ENCODE measurements around the gene CKLF. TPM values are rescaled to one million over a fixed set of nuclear protein-coding genes. Genes with fewer than 3 reads are reported as not detected.

The CKLF gene
- polyA plus RNA-seq, 3 donors: 285 to 430 (median 374) TPM

DNA sequence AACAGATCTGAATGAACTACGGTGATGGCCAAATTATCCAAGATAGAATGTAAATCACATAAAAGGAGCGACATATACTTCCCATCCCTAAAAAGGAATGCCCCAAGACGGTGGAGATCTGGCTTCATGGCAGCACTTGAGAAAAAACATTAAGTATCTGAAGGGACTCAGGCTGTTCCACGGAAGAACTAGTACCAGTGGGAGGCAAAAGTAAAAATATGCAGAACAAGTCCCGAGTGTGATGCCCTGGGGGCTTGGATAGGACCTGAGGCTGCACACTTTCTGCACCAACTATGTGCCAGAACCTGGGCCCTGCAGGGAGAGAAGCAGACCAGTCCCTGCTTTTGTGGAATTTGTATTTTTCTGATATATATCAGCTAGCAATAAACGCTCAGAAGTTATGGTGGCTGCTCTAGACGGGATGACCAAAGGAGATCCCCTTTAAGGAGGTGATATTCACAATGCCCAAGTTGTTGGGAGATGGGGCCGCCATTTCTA is 539 bp upstream of the CKLF start:
- H3K27ac Mint-ChIP-seq: peak overlapping the region; percentile 80 to 97 (median 93)
- Histone ChIP-seq H3K36me3 (replicated peaks in 1 of 2; ENCODE audit: control insufficient read depth in 1 of 2, insufficient read depth in 2 of 2, low read length in 2 of 2) (peaks cover 3 to 15% of the 10 kb centered on the region in 2 donors), H4K20me1 (ENCODE audit: insufficient read depth, low read length) (peaks cover 34% of the 10 kb centered on the region), H3K27ac (ENCODE audit: low read depth in 1 of 2, low read length in 2 of 2) (peak overlapping the region; percentile 84 to 86), H3K4me1 (ENCODE audit: control insufficient read depth in 1 of 2, insufficient read depth in 2 of 2, low read length in 2 of 2) (peaks cover 80 to 94% of the 10 kb centered on the region in 2 donors), H3K4me3 (replicated peaks in 1 of 3; ENCODE audit: low read depth in 2 of 3, low read length in 3 of 3) (peak overlapping the region; percentile 57 to 90 (median 71)), H3K79me2 (ENCODE audit: insufficient read depth, low read length) (peaks cover 79% of the 10 kb centered on the region), H3K9ac (ENCODE audit: insufficient read depth, low read length, poor library complexity, severe bottlenecking) (peak overlapping the region; percentile 70), H3K27me3 (ENCODE audit: control insufficient read depth in 2 of 2, insufficient read depth in 2 of 2, low read length in 2 of 2) (no peaks in the 10 kb centered on the region), H3K4me2 (replicated peaks; ENCODE audit: extremely low read depth, low read length, poor library complexity, severe bottlenecking) (peak overlapping the region; percentile 88), H2AFZ (ENCODE audit: insufficient read depth, low read depth, low read length, poor library complexity, severe bottlenecking) (peak overlapping the region; percentile 80), H3K9me3 (replicated peaks in 1 of 2; ENCODE audit: control insufficient read depth in 1 of 2, insufficient read depth in 1 of 2, low read length in 2 of 2) (no peaks in the 10 kb centered on the region)
- intact Hi-C loops (cut with micrococcal nuclease): loop anchor here (2.0 to 10.0 kb wide), 5 partner anchors 35 to 75 kb away; no protein-coding TSS in a partner anchor
- H3K4me3 Mint-ChIP-seq: peak overlapping the region; percentile 95 to 100
- peaks cover 81% of the 10 kb centered on the region for H3K4me1 Mint-ChIP-seq
- H3K9me3 Mint-ChIP-seq: no peaks in the 10 kb centered on the region
- no peaks in the 10 kb centered on the region for H3K27me3 Mint-ChIP-seq (ENCODE audit: low read depth in 3 of 3)
- H3K36me3 Mint-ChIP-seq: peaks cover 35 to 42% of the 10 kb centered on the region in 2 donors
- WGBS (ENCODE audit: insufficient coverage): 59% methylated on average over 3 of the region's 8 CpGs
- TF ChIP-seq, protein P1, sequence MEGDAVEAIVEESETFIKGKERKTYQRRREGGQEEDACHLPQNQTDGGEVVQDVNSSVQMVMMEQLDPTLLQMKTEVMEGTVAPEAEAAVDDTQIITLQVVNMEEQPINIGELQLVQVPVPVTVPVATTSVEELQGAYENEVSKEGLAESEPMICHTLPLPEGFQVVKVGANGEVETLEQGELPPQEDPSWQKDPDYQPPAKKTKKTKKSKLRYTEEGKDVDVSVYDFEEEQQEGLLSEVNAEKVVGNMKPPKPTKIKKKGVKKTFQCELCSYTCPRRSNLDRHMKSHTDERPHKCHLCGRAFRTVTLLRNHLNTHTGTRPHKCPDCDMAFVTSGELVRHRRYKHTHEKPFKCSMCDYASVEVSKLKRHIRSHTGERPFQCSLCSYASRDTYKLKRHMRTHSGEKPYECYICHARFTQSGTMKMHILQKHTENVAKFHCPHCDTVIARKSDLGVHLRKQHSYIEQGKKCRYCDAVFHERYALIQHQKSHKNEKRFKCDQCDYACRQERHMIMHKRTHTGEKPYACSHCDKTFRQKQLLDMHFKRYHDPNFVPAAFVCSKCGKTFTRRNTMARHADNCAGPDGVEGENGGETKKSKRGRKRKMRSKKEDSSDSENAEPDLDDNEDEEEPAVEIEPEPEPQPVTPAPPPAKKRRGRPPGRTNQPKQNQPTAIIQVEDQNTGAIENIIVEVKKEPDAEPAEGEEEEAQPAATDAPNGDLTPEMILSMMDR (IDR thresholded peaks at IDR 0.05): peak; percentile 1
- no peak for DNase-seq

DNA sequence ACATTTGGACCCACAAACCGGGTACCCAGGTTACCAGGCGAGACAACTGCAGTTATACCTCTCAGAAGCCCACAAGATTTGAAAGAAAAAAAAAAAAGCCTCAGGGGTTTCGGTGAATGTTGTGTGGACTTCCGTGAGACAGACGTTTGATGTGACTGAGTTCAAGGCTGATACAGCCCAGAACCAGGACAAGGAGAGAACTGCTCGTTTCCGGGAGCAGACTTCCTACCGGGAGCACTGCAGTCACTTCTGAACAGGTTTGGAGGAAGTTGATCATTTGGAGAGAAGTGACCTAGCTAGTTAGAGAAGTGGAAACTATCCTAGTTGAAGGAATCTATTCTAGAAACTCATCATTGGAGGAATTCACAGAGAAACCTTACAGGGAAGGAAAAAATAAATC is 847 bp downstream of the CKLF start:
- Histone ChIP-seq H3K9me3 (replicated peaks in 1 of 2; ENCODE audit: control insufficient read depth in 1 of 2, insufficient read depth in 1 of 2, low read length in 2 of 2) (no peaks in the 10 kb centered on the region), H3K79me2 (ENCODE audit: insufficient read depth, low read length) (peaks cover 81% of the 10 kb centered on the region), H4K20me1 (ENCODE audit: insufficient read depth, low read length) (peaks cover 48% of the 10 kb centered on the region), H3K9ac (ENCODE audit: insufficient read depth, low read length, poor library complexity, severe bottlenecking) (peak overlapping the region; percentile 70), H3K27ac (ENCODE audit: low read depth in 1 of 2, low read length in 2 of 2) (peak overlapping the region in 1 of 2 donors; percentile 86), H3K4me3 (replicated peaks in 1 of 3; ENCODE audit: low read depth in 2 of 3, low read length in 3 of 3) (peak overlapping the region; percentile 57 to 90 (median 71)), H3K4me2 (replicated peaks; ENCODE audit: extremely low read depth, low read length, poor library complexity, severe bottlenecking) (peak overlapping the region; percentile 88), H3K27me3 (ENCODE audit: control insufficient read depth in 2 of 2, insufficient read depth in 2 of 2, low read length in 2 of 2) (no peaks in the 10 kb centered on the region), H3K4me1 (ENCODE audit: control insufficient read depth in 1 of 2, insufficient read depth in 2 of 2, low read length in 2 of 2) (peaks cover 67 to 92% of the 10 kb centered on the region in 2 donors), H3K36me3 (replicated peaks in 1 of 2; ENCODE audit: control insufficient read depth in 1 of 2, insufficient read depth in 2 of 2, low read length in 2 of 2) (peaks cover 6 to 29% of the 10 kb centered on the region in 2 donors), H2AFZ (ENCODE audit: insufficient read depth, low read depth, low read length, poor library complexity, severe bottlenecking) (peak overlapping the region; percentile 80)
- Mint-ChIP-seq H3K27me3 (ENCODE audit: low read depth in 3 of 3) (no peaks in the 10 kb centered on the region), H3K4me3 (peak overlapping the region; percentile 95 to 100), H3K9me3 (no peaks in the 10 kb centered on the region), H3K27ac (peak overlapping the region; percentile 80 to 97 (median 93)), H3K36me3 (peaks cover 33 to 41% of the 10 kb centered on the region in 2 donors), H3K4me1 (peaks cover 76% of the 10 kb centered on the region)
- TF ChIP-seq, protein P1 (IDR thresholded peaks at IDR 0.05): no peak
- peak in 2 of 3 donors; percentile 44 to 60 for DNase-seq
- intact Hi-C loops (cut with micrococcal nuclease): loop anchor here (2.0 to 10.0 kb wide), 5 partner anchors 34 to 76 kb away; no protein-coding TSS in a partner anchor
- 0% methylated on average over 3 of the region's 8 CpGs for WGBS (ENCODE audit: insufficient coverage)

Data from CD14-positive monocyte (primary cell).